ENCODE data around the gene ELMO1. TPM values are rescaled to one million over a fixed set of nuclear protein-coding genes. Genes with fewer than 3 reads are reported as not detected.
A peak's percentile ranks its signal among the peaks of the same experiment; 100 is the strongest.

The ELMO1 gene
- total RNA-seq, 2 experiments from 2014 or later = 101 TPM

DNA sequence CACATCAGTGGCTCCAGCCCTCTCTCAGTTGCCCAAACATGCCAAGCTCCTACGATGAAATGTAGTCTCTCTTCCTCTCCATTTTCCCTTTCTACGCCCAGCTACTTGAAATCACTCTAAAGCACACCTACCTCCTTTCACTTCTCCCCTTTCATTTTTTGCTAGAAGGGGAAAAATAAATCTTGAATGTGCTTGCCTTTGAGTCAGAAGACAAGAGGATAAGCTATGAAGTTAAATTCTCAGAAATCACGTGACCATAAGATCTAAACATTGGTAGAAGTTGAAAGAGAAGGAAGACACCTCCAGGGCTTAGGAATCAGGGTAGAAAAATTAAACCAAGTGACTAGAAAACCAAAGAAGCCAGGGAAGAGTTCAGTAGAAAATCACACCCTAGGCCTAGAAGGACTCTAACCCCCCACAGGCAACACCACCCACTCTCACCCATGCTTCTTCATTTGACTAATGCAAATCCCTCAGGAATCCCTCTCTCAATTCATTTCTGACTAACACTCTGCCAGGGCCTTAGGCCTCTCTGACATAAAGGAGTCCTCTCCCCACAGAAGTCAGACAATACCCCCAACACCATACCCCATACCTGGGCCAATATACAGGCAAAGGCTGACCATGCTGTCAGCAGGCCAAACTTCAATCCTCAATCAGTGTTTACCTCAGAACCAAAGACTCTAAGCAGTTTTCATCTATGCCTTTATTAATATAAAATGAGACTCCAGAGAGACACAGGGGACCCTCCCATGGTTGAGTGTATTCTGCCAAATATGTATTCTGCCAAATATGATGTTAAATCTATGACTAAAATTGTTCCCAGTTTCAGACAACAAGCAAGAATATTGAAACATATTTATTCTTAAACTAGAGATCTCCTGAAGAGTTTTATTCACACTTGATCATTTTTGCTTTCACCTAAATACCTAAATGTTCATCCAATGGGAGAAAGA is 84.8 kb downstream of the ELMO1 start:
- Mint-ChIP-seq H3K36me3 (peaks cover 12% of the 10 kb centered on the region), H3K4me1 (peaks cover 43% of the 10 kb centered on the region), H3K27ac (no peak overlapping the region), H3K27me3 (peaks cover 10% of the 10 kb centered on the region), H3K4me3 (no peak overlapping the region), H3K9me3 (ENCODE audit: low read depth) (no peaks in the 10 kb centered on the region)
- ATAC-seq (no peak), DNase-seq (no peak)
- CTCF ChIA-PET = interaction anchor here (1.2 kb wide), 1 partner anchor 10 kb away, joined by 6 read pairs; no protein-coding TSS in a partner anchor

DNA sequence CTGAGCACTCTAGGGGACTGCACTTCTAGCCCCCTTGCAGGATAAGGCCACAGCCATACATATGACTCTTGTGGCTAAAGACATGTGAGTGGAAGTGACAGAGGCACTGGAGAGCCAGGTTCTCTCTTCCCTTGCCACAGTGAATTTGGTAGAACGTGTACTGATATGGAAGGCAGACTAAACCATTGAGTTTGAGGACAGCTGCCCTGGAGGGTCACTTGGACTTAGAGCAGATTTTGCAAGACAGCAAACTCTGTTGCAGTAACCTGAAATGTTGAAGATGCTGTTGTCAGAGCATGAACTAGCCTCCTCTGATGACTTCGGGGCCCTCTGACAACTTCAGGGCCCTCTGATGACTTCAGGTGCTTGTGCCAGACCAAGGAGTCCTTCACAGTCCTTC is 85.9 kb downstream of the ELMO1 start:
- H3K4me1 Mint-ChIP-seq = peaks cover 46% of the 10 kb centered on the region

DNA sequence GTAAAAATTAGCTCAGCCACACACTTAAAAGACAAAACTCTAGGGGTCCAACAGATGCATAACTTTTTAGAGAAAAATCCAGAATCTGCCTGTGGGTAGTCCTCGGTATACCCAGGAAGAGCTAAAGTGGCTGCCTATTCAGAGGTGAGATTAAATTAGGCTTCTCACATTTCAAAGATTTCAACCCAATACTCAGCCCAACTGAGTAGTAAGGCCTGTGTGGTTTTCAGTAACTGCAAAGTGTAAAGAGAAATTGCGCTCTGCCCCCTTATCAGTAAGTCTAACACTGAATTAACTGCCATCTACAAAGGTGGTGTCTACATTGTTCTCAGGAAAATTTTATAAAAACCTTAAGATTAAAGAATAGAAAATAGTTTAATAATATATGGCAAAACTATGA is 88.2 kb downstream of the ELMO1 start:
- H3K4me1 Mint-ChIP-seq = peaks cover 37% of the 10 kb centered on the region
- CTCF ChIA-PET = interaction anchor here (1.1 to 1.3 kb wide), 3 partner anchors 75 to 873 kb away, joined by 3 to 5 read pairs (median 4); partner anchors contain the start of gene ELMO1
- peaks cover 6% of the 10 kb centered on the region for H3K36me3 Mint-ChIP-seq
- H3K4me3 Mint-ChIP-seq = peak overlapping the region; percentile 2
- H3K27me3 Mint-ChIP-seq = no peaks in the 10 kb centered on the region
- no peak overlapping the region for H3K27ac Mint-ChIP-seq
- no peaks in the 10 kb centered on the region for H3K9me3 Mint-ChIP-seq (ENCODE audit: low read depth)
- no peak for DNase-seq
- ATAC-seq = no peak

More for the DNA sequence above, 85.9 kb downstream of the ELMO1 start:
- Mint-ChIP-seq H3K36me3 (peaks cover 12% of the 10 kb centered on the region), H3K9me3 (ENCODE audit: low read depth) (no peaks in the 10 kb centered on the region), H3K27ac (no peak overlapping the region), H3K27me3 (peaks cover 10% of the 10 kb centered on the region), H3K4me3 (no peak overlapping the region)
- CTCF ChIA-PET = interaction anchor here (1.2 kb wide), 1 partner anchor 9 kb away, joined by 6 read pairs; no protein-coding TSS in a partner anchor
- no peak for DNase-seq
- ATAC-seq = no peak

GRCh38 chr7:37359662-37360444 is 88.8 kb downstream of the ELMO1 start:
- Mint-ChIP-seq H3K4me1 (peaks cover 36% of the 10 kb centered on the region), H3K27ac (no peak overlapping the region)
- no peak for ATAC-seq

GRCh38 chr7:37359180-37359579 is 89.5 kb downstream of the ELMO1 start:
- DNase-seq (no peak), ATAC-seq (no peak)
- no peaks in the 10 kb centered on the region for H3K27me3 Mint-ChIP-seq
- H3K9me3 Mint-ChIP-seq (ENCODE audit: low read depth) = no peaks in the 10 kb centered on the region
- H3K27ac Mint-ChIP-seq = no peak overlapping the region
- peaks cover 6% of the 10 kb centered on the region for H3K36me3 Mint-ChIP-seq
- H3K4me3 Mint-ChIP-seq = no peak overlapping the region
- CTCF ChIA-PET = interaction anchor here (1.3 kb wide), 1 partner anchor 74 kb away, joined by 5 read pairs; no protein-coding TSS in a partner anchor
- peaks cover 37% of the 10 kb centered on the region for H3K4me1 Mint-ChIP-seq

More at GRCh38 chr7:37359662-37360444, 88.8 kb downstream of the ELMO1 start:
- Mint-ChIP-seq H3K36me3 (peaks cover 6% of the 10 kb centered on the region), H3K27me3 (no peaks in the 10 kb centered on the region), H3K9me3 (ENCODE audit: low read depth) (no peaks in the 10 kb centered on the region), H3K4me3 (peak overlapping the region; percentile 2)
- CTCF ChIA-PET = interaction anchor here (1.1 to 1.3 kb wide), 3 partner anchors 75 to 872 kb away, joined by 3 to 5 read pairs (median 4); partner anchors contain the start of gene ELMO1
- DNase-seq = no peak

GRCh38 chr7:37357637-37357996 is 91.0 kb downstream of the ELMO1 start:
- Mint-ChIP-seq H3K36me3 (no peaks in the 10 kb centered on the region), H3K4me1 (peaks cover 37% of the 10 kb centered on the region), H3K27ac (no peak overlapping the region), H3K27me3 (no peaks in the 10 kb centered on the region), H3K9me3 (ENCODE audit: low read depth) (no peaks in the 10 kb centered on the region), H3K4me3 (no peak overlapping the region)
- DNase-seq (no peak), ATAC-seq (no peak)
- CTCF ChIA-PET = no interaction called here

- H3K9me3 Mint-ChIP-seq (ENCODE audit: low read depth) = no peaks in the 10 kb centered on the region
- no peak overlapping the region for H3K4me3 Mint-ChIP-seq
- no peak overlapping the region for H3K27ac Mint-ChIP-seq
- ATAC-seq = no peak
- H3K27me3 Mint-ChIP-seq = no peaks in the 10 kb centered on the region
- no peak for DNase-seq
- CTCF ChIA-PET = interaction anchor here (0.6 kb wide), 1 partner anchor 157 kb away, joined by 3 read pairs; no protein-coding TSS in a partner anchor
- no peaks in the 10 kb centered on the region for H3K36me3 Mint-ChIP-seq
- peaks cover 39% of the 10 kb centered on the region for H3K4me1 Mint-ChIP-seq
Observed at GRCh38 chr7:37356911-37357636, 91.6 kb downstream of the ELMO1 start.

DNA sequence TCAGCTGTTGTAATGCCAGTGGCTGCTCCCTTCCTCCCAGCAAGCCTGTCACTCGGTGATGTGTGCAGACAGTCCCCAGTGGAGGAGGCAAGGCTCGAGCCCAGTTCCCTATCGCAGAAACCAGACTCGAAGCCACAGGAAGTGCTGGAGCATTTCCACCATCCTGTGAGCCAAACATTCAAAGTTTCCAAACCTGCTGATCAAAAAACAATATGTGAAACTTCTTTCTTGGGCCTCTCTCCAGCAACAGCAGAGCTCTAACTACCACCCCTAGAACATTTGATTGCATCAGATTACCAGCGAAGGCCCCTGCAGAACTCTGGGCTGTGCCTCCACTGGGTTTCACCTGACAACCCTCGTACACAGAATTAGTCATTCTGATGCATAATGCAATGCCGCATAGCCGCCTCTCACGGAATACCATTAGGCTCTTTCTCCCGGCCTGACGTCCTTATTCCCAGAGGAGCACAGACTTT is 94.0 kb downstream of the ELMO1 start:
- CTCF ChIA-PET = interaction anchor here (2.8 to 6.4 kb wide), 3 partner anchors 11 to 93 kb away, joined by 21 to 49 read pairs (median 32); partner anchors contain the start of gene ELMO1
- DNase-seq (peak; percentile 60), ATAC-seq (peak; percentile 41)
- Mint-ChIP-seq H3K36me3 (no peaks in the 10 kb centered on the region), H3K4me3 (no peak overlapping the region), H3K4me1 (peaks cover 52% of the 10 kb centered on the region), H3K27me3 (no peaks in the 10 kb centered on the region), H3K27ac (peak overlapping the region; percentile 42), H3K9me3 (ENCODE audit: low read depth) (no peaks in the 10 kb centered on the region)

GRCh38 chr7:37353949-37354655 is 94.6 kb downstream of the ELMO1 start:
- H3K4me3 Mint-ChIP-seq = peak overlapping the region; percentile 86
- H3K36me3 Mint-ChIP-seq = no peaks in the 10 kb centered on the region
- CTCF ChIA-PET = interaction anchor here (1.0 to 6.4 kb wide), 20 partner anchors 9 to 879 kb away, joined by 3 to 49 read pairs (median 4); partner anchors contain the start of gene ELMO1
- DNase-seq = no peak
- no peaks in the 10 kb centered on the region for H3K9me3 Mint-ChIP-seq (ENCODE audit: low read depth)
- no peaks in the 10 kb centered on the region for H3K27me3 Mint-ChIP-seq
- H3K4me1 Mint-ChIP-seq = peaks cover 52% of the 10 kb centered on the region
- no peak for ATAC-seq
- H3K27ac Mint-ChIP-seq = peak overlapping the region; percentile 85

DNA sequence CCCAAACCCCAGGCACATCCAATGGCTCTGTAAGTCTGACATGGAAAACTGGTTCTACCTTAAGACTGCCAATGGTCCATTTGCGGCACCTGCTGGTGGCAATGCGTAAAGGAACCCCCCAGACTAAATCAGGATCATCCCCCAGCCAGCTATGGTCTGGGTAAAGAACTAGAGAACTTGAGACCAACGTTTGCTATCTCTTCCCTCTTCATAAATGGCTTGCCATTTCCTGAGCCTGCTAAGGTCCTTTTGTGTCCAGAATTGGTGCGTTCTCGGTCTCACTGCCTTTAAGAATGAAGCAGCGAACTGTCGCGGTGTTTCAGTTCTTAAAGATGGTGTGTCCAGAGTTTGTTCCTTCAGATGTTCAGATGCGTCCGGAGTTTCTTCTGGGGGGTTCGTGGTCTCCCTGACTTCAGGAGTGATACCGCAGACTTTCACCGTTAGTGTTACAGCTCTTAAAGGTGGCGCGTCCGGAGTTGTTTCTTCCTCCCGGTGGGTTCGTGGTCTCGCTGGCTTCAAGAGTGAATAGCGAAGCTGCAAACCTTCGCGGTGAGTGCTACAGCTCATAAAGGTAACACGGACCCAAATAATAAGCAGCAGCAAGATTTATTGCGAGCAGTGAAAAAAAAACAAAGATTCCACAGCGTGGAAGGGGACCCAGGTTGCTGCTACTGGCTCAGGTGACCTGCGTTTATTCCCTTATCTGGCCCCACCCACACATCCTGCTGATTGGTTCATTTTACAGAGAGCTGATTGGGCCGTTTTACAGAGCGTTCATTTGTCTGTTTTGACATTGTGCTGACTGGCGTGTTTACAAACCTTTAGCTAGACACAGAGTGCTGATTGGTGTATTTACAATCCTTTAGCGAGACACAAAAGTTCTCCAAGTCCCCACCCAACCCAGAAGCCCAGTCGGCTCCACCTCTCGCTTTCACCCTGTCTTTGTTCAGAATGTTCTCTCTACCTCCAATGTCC is 95.4 kb downstream of the ELMO1 start:
- H3K27ac Mint-ChIP-seq = peak overlapping the region; percentile 85
- peak; percentile 79 for DNase-seq
- ATAC-seq = peak; percentile 84
- no peaks in the 10 kb centered on the region for H3K36me3 Mint-ChIP-seq
- H3K4me3 Mint-ChIP-seq = peak overlapping the region; percentile 86
- peaks cover 52% of the 10 kb centered on the region for H3K4me1 Mint-ChIP-seq
- no peaks in the 10 kb centered on the region for H3K27me3 Mint-ChIP-seq
- no peaks in the 10 kb centered on the region for H3K9me3 Mint-ChIP-seq (ENCODE audit: low read depth)
- CTCF ChIA-PET = interaction anchor here (0.7 to 6.4 kb wide), 26 partner anchors 10 to 884 kb away, joined by 3 to 49 read pairs (median 4); partner anchors contain the start of gene ELMO1

GRCh38 chr7:37352251-37352880 is 96.3 kb downstream of the ELMO1 start:
- Mint-ChIP-seq H3K27ac (peak overlapping the region; percentile 85), H3K36me3 (no peaks in the 10 kb centered on the region), H3K4me3 (peak overlapping the region; percentile 86), H3K9me3 (ENCODE audit: low read depth) (no peaks in the 10 kb centered on the region), H3K4me1 (peaks cover 45% of the 10 kb centered on the region), H3K27me3 (no peaks in the 10 kb centered on the region)
- DNase-seq (no peak), ATAC-seq (no peak)
- CTCF ChIA-PET = interaction anchor here (0.6 to 6.4 kb wide), 16 partner anchors 9 to 883 kb away, joined by 3 to 49 read pairs (median 4); partner anchors contain the start of gene ELMO1

All from activated CD8-positive, alpha-beta memory T cell treated with anti-CD3 and anti-CD28 coated beads, Interleukin-2, amount 10 ng/mL, durations not matched to agents 7 days and 5 days (primary cell).